Keratinocyte (primary cell): ENCODE data around the gene FDCSP. TPM values are rescaled to one million over a fixed set of nuclear protein-coding genes. Genes with fewer than 3 reads are reported as not detected.

Experiments
- DNase-seq: peaks from one replicate; pipeline ENCODE4 v3.0.0-alpha.2; 2011; ENCODE audit warnings: low read depth, missing footprints, low spot score
- FAIRE-seq: peaks from 2 replicates; lab custom pipeline; 2011; peaks lifted over from hg19 to GRCh38; lab: Jason Lieb, UNC
- H2AFZ ChIP-seq: 2 replicates; pipeline ENCODE4 v1.6.0; 2012; ENCODE audit warnings: low read length, control low read depth, inconsistent platforms; ENCODE audit not compliant: control insufficient read depth
- H3K27ac ChIP-seq: 2 replicates; pipeline ENCODE4 v1.5.1; 2011; ENCODE audit warnings: low read length; ENCODE audit not compliant: control insufficient read depth, insufficient read depth
- H3K27me3 ChIP-seq: 3 replicates; pipeline ENCODE4 v1.6.0; 2011; ENCODE audit warnings: low read length; ENCODE audit not compliant: control insufficient read depth, insufficient read depth; ENCODE audit errors: extremely low read depth
- H3K36me3 ChIP-seq, 2 experiments: 2 replicates in 1 of 2; 3 replicates in 1 of 2; pipeline ENCODE4 v1.5.1; 2011; ENCODE audit warnings: low read length in 2 of 2, mild to moderate bottlenecking in 1 of 2; ENCODE audit not compliant: control insufficient read depth in 2 of 2, insufficient read depth in 2 of 2; ENCODE audit errors: extremely low read depth in 1 of 2
- H3K4me1 ChIP-seq: 3 replicates; pipeline ENCODE4 v1.5.1; 2011; ENCODE audit warnings: low read length; ENCODE audit not compliant: control insufficient read depth, insufficient read depth; ENCODE audit errors: extremely low read depth
- H3K4me2 ChIP-seq: 3 replicates; pipeline ENCODE4 v1.6.0; 2011; ENCODE audit warnings: low read depth, low read length; ENCODE audit not compliant: control insufficient read depth, insufficient read depth; ENCODE audit errors: extremely low read depth
- H3K4me3 ChIP-seq, 3 experiments: fragments of 200-600 bp in 1 of 3; sonication (generic) in 1 of 3; 2 replicates in 2 of 3; 3 replicates in 1 of 3; pipeline ENCODE4 v1.5.1; 2011 to 2016; ENCODE audit warnings: low read length in 3 of 3, mild to moderate bottlenecking in 3 of 3, control low read depth in 2 of 3, inconsistent platforms in 1 of 3, low read depth in 1 of 3, mixed read lengths in 1 of 3, mixed run types in 1 of 3, moderate library complexity in 1 of 3; ENCODE audit not compliant: control insufficient read depth in 2 of 3, insufficient read depth in 2 of 3; ENCODE audit errors: extremely low read depth in 1 of 3
- H3K79me2 ChIP-seq: 2 replicates; pipeline ENCODE4 v1.6.0; 2012; ENCODE audit warnings: low read length; ENCODE audit not compliant: control insufficient read depth, insufficient read depth
- H3K9ac ChIP-seq: 3 replicates; pipeline ENCODE4 v1.6.0; 2011; ENCODE audit warnings: low read length; ENCODE audit not compliant: control insufficient read depth, insufficient read depth; ENCODE audit errors: extremely low read depth
- H3K9me1 ChIP-seq: 3 replicates; pipeline ENCODE4 v1.6.0; 2011; ENCODE audit warnings: low read length; ENCODE audit not compliant: control insufficient read depth, insufficient read depth; ENCODE audit errors: extremely low read depth
- H3K9me3 ChIP-seq: 2 replicates; pipeline ENCODE4 v1.5.1; 2012; ENCODE audit warnings: low read depth, low read length; ENCODE audit not compliant: control insufficient read depth
- H4K20me1 ChIP-seq: 3 replicates; pipeline ENCODE4 v1.6.0; 2011; ENCODE audit warnings: low read length; ENCODE audit not compliant: control insufficient read depth, insufficient read depth; ENCODE audit errors: extremely low read depth
- EZH2 ChIP-seq: IDR thresholded peaks from one replicate; pipeline ENCODE4 v1.6.1; 2012; ENCODE audit warnings: inconsistent platforms, mild to moderate bottlenecking, low read length, moderate library complexity
- dilution Hi-C: fragments of 300-500 bp; cut with MboI; formaldehyde crosslinking; loops from one replicate; pipeline ENCODE4 v1.7.0; 2020; ENCODE audit warnings: low sequenced_read_pairs; ENCODE audit not compliant: extremely low pct_ligation_motif_present
- polyA plus RNA-seq, 5 experiments: library from polyadenylated mRNA; depleted of rRNA in 3 of 5; stranded (reverse) in 3 of 5; stranded (forward) in 1 of 5; unstranded in 1 of 5; fragments of >200 nt; gene quantifications; 1 replicate in 1 of 5; 2 replicates in 3 of 5; 3 replicates in 1 of 5; pipeline versions ENCODE4 v1.2.1 to v1.2.3, GENCODE V29; 2011 to 2012; ENCODE audit warnings: missing spikeins in 2 of 5, low read depth in 1 of 5, low replicate concordance in 1 of 5
- TF ChIP-seq, protein P1 (sequence below), 3 experiments: IDR thresholded peaks in 1 of 3; conservative IDR thresholded peaks in 1 of 3; optimal IDR thresholded peaks in 1 of 3; 2 replicates in 2 of 3; 3 replicates in 1 of 3; pipeline versions ENCODE3 to v1.5.1; 2011; ENCODE audit warnings: low read length in 3 of 3, mild to moderate bottlenecking in 3 of 3, moderate library complexity in 2 of 3, control low read depth in 1 of 3, inconsistent platforms in 1 of 3; ENCODE audit not compliant: insufficient read depth in 2 of 3; ENCODE audit errors: extremely low read depth in 1 of 3

Gene FDCSP
- polyA plus RNA-seq, 1 donor (not counting 4 experiments of a cell fraction or from before 2014, with no cell fraction given) = not detected

GRCh38 chr4:70251945-70252277, 26.0 kb downstream of the FDCSP start:
- Histone ChIP-seq H3K79me2 (no peaks in the 10 kb centered on the region), H3K27me3 (no peaks in the 10 kb centered on the region), H3K9me1 (no peaks in the 10 kb centered on the region), H3K27ac (no peak overlapping the region), H3K4me1 (no peaks in the 10 kb centered on the region), H4K20me1 (no peaks in the 10 kb centered on the region), H3K4me3 (no peak overlapping the region), H3K9me3 (no peaks in the 10 kb centered on the region), H3K9ac (no peak overlapping the region), H2AFZ (no peak overlapping the region), H3K36me3 (no peaks in the 10 kb centered on the region), H3K4me2 (no peak overlapping the region)
- no peak for TF ChIP-seq EZH2
- TF ChIP-seq, protein P1, sequence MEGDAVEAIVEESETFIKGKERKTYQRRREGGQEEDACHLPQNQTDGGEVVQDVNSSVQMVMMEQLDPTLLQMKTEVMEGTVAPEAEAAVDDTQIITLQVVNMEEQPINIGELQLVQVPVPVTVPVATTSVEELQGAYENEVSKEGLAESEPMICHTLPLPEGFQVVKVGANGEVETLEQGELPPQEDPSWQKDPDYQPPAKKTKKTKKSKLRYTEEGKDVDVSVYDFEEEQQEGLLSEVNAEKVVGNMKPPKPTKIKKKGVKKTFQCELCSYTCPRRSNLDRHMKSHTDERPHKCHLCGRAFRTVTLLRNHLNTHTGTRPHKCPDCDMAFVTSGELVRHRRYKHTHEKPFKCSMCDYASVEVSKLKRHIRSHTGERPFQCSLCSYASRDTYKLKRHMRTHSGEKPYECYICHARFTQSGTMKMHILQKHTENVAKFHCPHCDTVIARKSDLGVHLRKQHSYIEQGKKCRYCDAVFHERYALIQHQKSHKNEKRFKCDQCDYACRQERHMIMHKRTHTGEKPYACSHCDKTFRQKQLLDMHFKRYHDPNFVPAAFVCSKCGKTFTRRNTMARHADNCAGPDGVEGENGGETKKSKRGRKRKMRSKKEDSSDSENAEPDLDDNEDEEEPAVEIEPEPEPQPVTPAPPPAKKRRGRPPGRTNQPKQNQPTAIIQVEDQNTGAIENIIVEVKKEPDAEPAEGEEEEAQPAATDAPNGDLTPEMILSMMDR (optimal IDR thresholded peaks at IDR 0.05 in 1 of 3, IDR thresholded peaks at IDR 0.05 in 1 of 3, conservative IDR thresholded peaks at IDR 0.05 in 1 of 3; ENCODE audit: extremely low read depth in 1 of 3, insufficient read depth in 2 of 3, low read length in 3 of 3) = no peak
- no peak for DNase-seq
- no peak for FAIRE-seq
- dilution Hi-C loops = no loop called here

- no peaks in the 10 kb centered on the region for H4K20me1 ChIP-seq
- no peaks in the 10 kb centered on the region for H3K27me3 ChIP-seq
- H3K4me1 ChIP-seq = no peaks in the 10 kb centered on the region
- H3K9me3 ChIP-seq = no peaks in the 10 kb centered on the region
- H3K9me1 ChIP-seq = no peaks in the 10 kb centered on the region
- DNase-seq = no peak
- no peak overlapping the region for H3K27ac ChIP-seq
- no peak overlapping the region for H3K4me2 ChIP-seq
- FAIRE-seq = no peak
- no peaks in the 10 kb centered on the region for H3K36me3 ChIP-seq
- TF ChIP-seq EZH2 = no peak
- TF ChIP-seq, protein P1 (optimal IDR thresholded peaks at IDR 0.05 in 1 of 3, IDR thresholded peaks at IDR 0.05 in 1 of 3, conservative IDR thresholded peaks at IDR 0.05 in 1 of 3; ENCODE audit: extremely low read depth in 1 of 3, insufficient read depth in 2 of 3, low read length in 3 of 3) = peak in 1 of 3 experiments; percentile 14
- no peak overlapping the region for H2AFZ ChIP-seq
- H3K4me3 ChIP-seq = no peak overlapping the region
- no peaks in the 10 kb centered on the region for H3K79me2 ChIP-seq
- H3K9ac ChIP-seq = no peak overlapping the region
- dilution Hi-C loops = no loop called here
These were observed 43.8 kb downstream of the FDCSP start for GRCh38 chr4:70269674-70270073.
